GM19035 (cell line): ENCODE measurements around the gene RRP8.

Experiments used
- ATAC-seq: cut with Tn5 transposase; IDR thresholded peaks from one replicate; pipeline ENCODE4 v1.9.1; 2021; ENCODE audit not compliant: unreplicated experiment

Gene RRP8

GRCh38 chr11:6602096-6602940 lies 1.1 kb downstream of the RRP8 start:
- no peak for ATAC-seq

DNA sequence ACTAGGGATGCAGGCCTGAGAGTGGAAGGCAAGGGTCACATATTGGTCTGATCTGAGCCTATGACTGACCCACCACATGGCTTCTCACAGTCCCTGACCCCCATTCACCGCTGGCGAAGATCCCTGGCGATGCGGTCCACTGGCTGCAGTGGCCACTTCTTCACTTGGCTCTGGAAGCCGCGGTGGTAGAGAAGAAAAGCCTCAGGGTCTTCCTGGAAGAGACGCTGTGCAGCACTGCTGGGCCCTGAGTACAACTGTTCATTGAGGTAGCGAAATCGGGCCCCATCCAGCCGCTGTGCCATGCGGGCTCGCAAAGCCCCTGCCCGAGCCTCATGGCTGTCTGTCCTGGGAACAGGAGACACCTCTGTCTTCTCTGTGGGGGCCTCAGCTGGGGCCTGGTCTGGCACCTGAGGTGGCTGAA lies 2.4 kb downstream of the RRP8 start:
- no peak for ATAC-seq

DNA sequence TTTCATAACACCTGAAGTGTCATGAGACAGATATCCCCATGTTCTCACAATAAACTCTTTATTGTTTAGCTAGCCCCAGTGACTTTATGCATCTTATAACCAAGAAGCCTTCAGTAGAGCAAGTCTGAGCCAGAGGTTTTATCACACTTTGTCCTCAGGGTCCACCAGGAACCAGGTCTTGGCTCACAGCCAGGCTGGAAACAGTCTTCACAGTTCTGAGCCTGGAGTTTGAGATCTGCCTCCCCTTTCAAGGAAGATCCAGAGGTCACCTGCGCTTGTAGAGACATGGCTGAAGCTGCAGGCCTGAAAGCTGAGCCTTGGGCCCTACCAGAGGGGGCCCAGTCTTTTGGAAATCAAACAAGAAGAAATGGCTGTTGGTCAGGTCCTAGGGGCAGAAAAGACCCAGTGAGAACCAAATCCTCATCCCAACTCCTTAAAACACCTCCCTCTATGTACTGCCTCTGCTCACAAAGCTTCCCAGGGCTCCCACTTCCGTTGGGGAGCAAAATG lies 3.5 kb downstream of the RRP8 start:
- no peak for ATAC-seq

- ATAC-seq = no peak
Observed at GRCh38 chr11:6599449-6599848, 4.0 kb downstream of the RRP8 start.

GRCh38 chr11:6598555-6598954 lies 4.9 kb downstream of the RRP8 start:
- no peak for ATAC-seq

DNA sequence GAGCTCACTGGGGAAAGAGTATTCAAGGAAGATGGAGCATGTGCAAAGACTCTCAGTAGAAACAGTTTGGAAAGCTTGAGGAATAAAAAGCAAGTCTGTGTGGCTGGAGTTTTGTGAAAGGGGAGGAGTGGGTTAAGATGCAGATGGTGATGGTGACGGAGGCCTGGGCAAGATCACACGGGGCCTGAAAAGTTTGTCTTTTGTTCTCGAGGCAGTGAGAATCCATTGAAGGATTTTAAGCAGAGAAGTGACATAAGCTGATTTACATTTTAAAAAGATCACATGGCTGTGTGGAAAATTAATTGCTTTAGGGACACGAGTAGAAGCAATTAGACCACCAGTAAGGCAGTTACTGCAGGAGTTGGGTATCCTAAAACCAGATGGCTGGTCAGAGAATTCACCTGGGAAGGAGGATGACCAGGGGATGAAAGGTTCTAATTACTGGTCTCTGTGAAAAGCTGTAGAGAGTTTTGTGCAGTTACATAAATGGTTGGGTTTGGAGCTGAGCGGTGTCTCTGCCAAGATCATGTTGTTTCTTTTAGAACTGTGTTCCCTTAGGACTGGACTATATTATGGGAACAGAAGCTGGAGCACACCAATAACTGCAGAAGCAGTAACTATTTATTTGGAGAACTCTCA lies 7.1 kb downstream of the RRP8 start:
- ATAC-seq = no peak

DNA sequence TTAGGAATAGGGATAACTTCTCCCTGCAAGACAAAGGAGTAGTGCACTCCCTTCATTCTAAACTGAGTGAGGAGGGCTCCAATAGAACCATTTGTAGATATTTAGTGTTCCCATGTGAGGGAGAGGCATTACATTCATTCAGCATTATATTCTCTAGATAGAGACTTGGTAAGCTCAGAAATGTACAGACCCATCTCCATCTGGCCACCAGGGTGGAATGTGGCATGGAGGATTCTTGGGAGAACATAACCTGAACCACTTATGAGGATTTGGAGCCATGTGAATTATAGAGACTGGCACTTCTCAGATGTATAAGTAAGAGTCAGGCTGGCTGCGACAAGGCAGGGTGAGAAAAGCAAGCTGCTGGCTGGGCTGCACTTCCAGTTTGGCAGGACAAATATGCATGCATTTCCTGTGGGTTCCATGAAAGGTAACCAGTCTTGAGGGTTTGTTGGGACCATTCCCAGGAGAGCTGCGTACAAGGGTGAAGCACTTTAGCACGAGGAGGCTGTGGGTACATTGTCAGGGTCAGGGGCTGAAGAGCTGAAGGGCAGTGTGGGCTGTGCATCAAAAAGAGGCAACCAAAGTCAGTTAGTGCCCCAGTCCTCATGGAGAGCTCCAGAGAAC lies 9.2 kb downstream of the RRP8 start:
- no peak for ATAC-seq

- ATAC-seq = no peak
Observed at GRCh38 chr11:6588018-6588417, 15.4 kb downstream of the RRP8 start.

- no peak for ATAC-seq
Observed at GRCh38 chr11:6587360-6587953, 16.0 kb downstream of the RRP8 start.

DNA sequence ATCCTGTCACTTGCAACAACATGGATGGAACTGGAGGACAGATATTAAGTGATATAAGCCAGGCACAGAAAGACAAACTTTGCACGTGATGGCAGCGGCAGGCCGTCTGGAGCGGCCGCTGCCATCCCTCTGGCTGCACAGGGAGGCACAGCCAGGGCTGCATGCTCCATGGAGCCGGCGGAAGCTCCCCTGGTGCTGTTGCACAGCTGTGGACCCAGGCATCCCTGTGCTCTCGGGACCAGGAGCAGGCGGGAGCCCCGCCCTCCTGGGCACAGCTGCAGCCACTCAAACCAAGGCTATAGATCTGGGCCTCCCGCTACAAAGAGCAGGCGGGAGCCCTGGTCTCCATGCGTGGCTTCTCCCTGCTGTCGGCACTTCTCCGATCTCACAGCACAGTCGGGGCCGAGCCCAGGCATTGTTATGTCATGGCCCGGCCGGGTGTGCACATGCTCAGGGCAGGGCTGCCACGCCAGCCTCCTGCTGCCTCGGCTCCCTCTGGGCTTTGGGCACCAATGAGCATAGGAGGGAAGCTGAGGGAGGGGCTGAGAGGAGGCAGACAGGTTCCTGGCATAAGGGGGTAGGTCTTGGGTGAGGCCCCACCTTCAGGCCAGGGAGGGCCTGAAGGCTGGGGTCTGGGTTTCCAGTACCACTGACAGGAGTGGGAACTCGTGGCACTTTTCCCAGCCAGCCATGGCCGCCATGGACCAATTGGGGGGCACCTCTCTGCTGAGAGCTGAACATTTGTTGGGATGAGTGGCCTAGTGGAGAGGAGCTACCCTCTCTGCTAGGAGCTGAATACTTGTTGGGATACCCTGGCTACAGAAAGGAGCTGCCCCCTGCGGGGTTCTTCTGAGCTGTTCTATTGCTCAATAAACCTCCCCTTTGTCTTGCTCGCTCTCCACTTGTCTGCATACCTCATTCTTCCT lies 16.7 kb downstream of the RRP8 start:
- no peak for ATAC-seq

- no peak for ATAC-seq
Observed at GRCh38 chr11:6584528-6584927, 18.9 kb downstream of the RRP8 start.

- no peak for ATAC-seq
Observed at GRCh38 chr11:6583584-6583983, 19.8 kb downstream of the RRP8 start.

DNA sequence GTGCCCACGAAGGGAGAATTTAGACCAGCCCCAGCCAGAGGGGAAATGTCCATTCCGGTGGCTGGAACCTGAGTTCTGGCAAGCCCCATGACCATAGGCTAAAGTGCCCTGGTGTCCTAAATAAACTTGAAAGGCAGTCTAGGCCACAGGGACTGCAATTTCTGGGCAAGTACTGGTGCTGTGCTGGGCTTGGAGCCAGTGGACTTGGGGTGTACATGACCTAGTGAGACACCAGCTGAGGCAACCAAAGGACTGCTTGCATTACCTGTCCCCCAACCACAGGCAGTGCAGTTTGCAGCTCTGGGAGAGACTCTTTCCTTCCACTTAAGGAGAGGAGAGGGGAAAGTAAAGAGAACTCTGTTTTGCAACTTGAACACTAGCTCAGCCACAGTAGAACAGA lies 23.7 kb downstream of the RRP8 start:
- ATAC-seq = no peak

- no peak for ATAC-seq
Observed at GRCh38 chr11:6578134-6578533, 25.3 kb downstream of the RRP8 start.

DNA sequence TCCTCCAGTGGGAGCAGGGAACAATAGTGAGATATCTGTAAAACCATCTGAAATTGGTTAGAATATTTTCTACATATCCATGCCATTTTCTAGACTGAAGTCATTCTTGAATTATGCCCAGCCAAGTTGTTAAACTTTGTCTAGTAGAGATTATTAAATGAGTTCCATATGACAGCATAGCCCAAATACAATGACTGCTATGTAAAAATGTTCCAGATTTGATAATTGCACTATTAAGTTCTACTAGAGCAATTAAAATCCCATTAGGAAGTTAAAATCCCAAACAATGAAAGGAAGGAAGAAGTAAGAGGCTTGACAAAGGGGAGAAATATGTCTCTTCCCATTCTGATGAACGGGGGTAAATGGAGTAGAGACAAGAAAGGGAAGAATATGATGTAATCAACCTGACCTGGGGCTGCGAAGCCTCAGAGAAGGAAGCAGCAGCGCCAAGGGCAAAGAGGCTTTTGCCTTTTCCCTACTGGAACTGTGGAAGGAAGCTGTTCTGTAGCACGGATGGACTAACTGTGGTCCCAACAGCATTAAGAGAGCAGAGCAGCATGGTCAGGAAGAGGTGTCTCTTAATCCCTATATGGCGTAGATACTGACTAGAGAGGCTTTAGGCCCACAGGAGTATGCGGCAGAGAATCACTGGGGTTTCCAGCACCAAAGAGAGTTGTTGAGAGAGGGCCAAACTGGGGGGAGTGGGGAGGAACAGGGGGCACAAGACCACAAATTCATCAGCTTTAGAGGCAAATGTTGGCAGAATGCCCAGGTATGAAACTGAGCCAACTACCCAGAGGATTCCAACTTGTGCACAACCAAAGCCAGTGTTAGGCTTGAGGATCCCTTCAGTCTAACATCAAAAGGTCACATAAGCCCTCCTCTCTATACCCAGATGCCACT lies 26.7 kb downstream of the RRP8 start:
- ATAC-seq = no peak

DNA sequence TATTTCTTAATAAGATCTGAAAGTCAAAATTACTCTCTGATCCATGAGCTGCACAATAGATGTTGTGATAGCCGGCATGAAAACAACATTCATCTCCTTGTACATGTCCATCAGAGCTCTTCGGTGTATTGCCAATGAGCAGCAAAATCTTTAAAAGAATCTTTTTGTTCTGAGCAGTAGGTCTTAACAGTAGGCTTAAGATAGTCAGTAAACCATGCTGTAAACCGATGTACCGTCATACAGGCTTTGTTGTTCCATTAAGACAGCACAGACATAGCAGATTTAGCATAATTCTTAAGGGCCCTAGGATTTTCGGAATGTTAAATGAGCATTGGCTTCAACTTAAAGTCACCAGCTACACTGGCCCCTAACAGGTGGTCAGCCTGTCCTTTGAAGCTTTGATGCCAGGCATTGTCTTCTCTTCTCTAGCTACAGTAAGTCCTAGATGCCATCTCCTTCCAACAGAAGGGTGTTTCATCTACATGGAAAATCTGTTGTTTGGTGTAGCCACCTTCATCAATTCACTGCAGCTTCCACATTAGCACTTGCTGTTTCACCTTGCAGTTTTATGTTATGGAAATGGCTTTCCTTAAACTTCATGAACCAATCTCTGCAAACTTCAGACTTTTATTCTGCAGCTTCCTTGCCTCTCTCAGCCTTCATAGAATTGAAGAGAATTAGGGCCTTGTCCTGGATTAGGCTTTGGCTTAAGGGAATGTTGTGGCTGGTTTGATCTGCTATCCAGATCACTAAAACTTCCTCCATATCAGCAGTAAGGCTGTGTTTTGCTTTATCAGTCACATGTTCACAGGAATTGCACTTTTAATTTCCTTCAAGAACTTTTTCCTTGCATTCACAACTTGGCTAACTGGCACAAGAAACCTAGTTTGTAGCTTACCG lies 28.4 kb downstream of the RRP8 start:
- ATAC-seq = no peak

GRCh38 chr11:6572215-6572614 lies 31.2 kb downstream of the RRP8 start:
- ATAC-seq = no peak

GRCh38 chr11:6571434-6572008 lies 31.9 kb downstream of the RRP8 start:
- ATAC-seq = no peak
